Measurements from ENCODE around the gene CA9.

The CA9 gene

DNA sequence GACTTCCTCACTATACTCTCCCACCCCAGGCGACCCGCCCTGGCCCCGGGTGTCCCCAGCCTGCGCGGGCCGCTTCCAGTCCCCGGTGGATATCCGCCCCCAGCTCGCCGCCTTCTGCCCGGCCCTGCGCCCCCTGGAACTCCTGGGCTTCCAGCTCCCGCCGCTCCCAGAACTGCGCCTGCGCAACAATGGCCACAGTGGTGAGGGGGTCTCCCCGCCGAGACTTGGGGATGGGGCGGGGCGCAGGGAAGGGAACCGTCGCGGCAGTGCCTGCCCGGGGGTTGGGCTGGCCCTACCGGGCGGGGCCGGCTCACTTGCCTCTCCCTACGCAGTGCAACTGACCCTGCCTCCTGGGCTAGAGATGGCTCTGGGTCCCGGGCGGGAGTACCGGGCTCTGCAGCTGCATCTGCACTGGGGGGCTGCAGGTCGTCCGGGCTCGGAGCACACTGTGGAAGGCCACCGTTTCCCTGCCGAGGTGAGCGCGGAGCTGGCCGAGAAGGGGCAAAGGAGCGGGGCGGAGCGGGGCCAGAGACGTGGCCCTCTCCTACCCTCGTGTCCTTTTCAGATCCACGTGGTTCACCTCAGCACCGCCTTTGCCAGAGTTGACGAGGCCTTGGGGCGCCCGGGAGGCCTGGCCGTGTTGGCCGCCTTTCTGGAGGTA, 2.1 kb downstream of the CA9 start:
- peak; percentile 52 for DNase-seq

DNA sequence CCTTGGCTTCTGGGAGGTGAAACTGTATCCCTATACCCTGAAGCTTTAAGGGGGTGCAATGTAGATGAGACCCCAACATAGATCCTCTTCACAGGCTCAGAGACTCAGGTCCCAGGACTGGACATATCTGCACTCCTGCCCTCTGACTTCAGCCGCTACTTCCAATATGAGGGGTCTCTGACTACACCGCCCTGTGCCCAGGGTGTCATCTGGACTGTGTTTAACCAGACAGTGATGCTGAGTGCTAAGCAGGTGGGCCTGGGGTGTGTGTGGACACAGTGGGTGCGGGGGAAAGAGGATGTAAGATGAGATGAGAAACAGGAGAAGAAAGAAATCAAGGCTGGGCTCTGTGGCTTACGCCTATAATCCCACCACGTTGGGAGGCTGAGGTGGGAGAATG, 5.4 kb downstream of the CA9 start:
- DNase-seq: no peak

DNA sequence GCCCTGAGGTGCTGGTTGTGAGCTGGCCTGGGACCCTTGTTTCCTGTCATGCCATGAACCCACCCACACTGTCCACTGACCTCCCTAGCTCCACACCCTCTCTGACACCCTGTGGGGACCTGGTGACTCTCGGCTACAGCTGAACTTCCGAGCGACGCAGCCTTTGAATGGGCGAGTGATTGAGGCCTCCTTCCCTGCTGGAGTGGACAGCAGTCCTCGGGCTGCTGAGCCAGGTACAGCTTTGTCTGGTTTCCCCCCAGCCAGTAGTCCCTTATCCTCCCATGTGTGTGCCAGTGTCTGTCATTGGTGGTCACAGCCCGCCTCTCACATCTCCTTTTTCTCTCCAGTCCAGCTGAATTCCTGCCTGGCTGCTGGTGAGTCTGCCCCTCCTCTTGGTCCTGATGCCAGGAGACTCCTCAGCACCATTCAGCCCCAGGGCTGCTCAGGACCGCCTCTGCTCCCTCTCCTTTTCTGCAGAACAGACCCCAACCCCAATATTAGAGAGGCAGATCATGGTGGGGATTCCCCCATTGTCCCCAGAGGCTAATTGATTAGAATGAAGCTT, 6.1 kb downstream of the CA9 start:
- DNase-seq: no peak

DNA sequence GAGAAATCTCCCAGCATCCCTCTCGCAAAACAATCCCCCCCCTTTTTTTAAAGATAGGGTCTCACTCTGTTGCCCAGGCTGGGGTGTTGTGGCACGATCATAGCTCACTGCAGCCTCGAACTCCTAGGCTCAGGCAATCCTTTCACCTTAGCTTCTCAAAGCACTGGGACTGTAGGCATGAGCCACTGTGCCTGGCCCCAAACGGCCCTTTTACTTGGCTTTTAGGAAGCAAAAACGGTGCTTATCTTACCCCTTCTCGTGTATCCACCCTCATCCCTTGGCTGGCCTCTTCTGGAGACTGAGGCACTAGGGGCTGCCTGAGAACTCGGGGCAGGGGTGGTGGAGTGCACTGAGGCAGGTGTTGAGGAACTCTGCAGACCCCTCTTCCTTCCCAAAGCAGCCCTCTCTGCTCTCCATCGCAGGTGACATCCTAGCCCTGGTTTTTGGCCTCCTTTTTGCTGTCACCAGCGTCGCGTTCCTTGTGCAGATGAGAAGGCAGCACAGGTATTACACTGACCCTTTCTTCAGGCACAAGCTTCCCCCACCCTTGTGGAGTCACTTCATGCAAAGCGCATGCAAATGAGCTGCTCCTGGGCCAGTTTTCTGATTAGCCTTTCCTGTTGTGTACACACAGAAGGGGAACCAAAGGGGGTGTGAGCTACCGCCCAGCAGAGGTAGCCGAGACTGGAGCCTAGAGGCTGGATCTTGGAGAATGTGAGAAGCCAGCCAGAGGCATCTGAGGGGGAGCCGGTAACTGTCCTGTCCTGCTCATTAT, 6.8 kb downstream of the CA9 start:
- DNase-seq: no peak

DNA sequence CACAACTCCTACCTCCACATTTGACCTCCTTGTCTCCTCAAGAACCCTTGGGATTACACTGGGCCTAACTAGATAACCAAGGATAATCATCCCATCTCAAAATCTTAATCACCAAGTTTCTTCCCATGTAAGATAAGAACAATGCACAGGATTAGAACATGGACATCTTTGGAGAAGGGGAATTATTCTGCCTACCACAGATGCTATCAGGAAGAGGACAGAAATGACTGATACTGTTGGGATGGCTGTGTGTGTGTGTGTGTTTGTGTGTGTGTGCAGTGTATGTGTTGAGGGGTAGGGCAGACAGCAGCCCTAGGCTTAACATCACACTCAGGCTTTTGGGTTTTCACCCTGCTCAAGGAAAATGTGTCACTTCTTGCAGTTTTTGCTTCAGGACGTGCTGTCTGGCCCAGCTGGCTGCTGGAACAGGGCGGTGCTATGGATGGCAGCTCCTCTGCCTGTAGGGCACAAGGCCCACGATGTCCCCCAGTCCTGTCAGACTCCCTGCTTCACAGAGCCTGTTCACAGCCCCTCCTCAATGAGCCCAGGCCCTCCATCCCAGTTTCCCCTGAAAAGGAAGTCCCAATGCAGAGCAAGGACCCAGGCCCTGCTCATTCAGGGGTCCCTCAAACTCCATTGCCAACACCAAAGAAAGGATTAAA, 7.7 kb downstream of the CA9 start:
- DNase-seq: no peak

DNA sequence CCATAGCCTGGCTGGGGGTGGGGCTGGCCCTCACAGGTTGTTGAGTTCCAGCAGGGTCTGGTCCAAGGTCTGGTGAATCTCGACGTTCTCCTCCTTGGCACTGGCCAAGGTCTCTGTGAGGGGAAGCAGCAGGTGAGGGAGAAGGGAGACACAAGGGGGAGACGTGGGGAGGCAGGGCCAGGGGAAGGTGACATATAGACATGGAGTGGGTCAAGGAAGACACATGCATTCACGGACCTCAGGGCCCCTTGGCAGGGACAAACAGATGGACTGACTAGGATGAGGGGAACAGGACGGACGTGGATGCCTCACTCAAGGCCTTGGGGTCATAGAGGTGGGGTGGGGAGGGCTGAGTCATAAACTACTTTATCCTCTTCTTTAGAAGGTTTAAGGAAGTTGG, 8.3 kb downstream of the CA9 start:
- no peak for DNase-seq

DNA sequence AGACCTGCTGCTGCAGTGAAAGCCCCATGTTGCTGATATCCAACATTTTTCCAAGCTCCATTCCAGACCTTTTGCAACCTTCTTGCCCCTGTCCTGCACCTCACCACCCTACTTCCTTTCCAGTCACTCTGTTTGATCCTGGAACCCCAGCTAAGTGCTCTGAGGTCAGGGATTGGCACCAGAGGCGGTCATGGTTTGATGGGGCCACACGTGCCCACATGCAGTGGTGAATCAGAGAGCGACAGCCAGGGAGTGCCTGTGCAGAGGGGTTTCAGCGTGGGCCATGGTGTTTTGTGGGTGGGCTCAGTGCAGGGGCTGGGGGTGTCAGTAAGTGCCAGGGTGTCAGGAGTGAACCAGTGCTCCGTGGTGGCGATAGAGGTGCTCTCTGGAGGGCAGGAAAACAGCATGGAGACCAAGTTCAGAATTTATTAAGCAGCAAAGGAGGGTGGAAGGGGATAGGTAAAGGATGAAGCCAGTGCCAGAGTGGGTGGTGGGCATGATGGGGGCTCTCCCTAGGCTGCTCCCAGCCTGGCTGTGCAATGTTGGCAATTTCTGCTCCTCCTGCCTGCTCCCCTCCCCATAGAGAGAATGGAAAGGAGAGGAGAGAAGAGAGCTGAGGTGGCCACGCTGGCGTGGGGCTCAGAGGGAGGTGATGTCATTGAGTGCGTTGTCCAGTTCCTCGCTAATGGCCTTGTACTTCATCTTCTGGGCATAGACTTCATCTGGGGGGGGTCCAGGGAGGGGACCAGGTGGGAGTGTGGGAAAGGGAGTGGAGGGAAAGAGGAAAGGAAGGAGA, 9.0 kb downstream of the CA9 start:
- no peak for DNase-seq

DNA sequence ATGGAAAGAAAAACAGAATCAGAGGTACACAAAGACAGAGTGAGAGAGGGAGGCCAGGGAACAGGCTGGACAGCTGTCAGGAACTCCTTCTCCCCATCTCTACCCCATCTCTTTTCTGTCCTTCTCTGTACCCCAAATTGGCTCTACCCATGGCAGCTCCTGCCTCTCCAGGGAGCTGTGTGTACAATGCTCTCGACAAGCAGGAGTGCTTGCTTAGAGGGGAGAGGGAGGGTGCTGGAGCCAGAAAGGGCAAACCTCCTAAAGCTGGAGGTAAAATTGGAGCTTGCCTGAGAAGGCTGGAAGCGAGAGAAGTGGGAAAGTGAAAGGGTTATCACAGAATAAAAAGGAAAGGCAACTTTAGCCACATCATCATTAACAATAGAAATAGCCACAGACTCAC, 9.6 kb downstream of the CA9 start:
- no peak for DNase-seq

DNA sequence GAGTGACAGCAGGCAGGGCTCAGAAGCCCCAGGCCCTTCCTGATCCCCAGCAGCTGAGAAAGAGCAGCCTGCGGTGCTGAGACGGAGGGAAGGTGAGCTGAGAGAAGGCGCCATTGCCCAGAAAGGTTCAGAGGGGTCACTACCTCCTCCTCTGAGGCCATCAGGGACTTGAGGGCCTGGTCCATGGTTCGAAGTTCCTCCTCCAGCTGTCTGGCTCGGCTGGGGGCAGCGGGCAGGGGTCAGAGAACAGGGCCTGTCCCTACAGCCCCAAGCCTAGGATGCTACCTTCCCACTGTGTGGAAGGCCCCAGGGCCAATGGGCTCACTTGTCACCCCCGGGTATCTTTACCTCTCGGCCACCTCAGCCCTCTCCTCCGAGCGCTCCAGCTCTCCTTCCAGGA, 11.2 kb downstream of the CA9 start:
- DNase-seq: no peak

DNA sequence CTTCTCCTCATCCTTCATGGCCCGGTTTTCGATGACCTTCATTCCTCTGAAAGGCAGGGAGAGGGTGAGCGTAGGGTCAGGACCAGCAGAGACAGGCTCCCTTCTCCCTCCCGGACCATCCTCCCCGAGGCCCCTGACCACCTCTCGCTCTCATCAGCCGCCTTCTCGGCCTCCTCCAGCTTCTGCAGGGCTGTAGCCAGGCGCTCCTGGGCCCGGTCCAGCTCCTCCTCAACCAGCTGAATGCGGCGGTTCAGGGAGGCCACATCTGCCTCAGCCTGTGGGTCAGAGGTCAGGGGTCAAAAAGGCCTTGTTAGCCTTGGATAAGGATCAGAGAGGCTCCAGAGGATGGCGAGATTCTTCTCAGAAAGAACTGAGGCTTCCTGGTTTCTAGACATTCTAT, 11.8 kb downstream of the CA9 start:
- no peak for DNase-seq

DNA sequence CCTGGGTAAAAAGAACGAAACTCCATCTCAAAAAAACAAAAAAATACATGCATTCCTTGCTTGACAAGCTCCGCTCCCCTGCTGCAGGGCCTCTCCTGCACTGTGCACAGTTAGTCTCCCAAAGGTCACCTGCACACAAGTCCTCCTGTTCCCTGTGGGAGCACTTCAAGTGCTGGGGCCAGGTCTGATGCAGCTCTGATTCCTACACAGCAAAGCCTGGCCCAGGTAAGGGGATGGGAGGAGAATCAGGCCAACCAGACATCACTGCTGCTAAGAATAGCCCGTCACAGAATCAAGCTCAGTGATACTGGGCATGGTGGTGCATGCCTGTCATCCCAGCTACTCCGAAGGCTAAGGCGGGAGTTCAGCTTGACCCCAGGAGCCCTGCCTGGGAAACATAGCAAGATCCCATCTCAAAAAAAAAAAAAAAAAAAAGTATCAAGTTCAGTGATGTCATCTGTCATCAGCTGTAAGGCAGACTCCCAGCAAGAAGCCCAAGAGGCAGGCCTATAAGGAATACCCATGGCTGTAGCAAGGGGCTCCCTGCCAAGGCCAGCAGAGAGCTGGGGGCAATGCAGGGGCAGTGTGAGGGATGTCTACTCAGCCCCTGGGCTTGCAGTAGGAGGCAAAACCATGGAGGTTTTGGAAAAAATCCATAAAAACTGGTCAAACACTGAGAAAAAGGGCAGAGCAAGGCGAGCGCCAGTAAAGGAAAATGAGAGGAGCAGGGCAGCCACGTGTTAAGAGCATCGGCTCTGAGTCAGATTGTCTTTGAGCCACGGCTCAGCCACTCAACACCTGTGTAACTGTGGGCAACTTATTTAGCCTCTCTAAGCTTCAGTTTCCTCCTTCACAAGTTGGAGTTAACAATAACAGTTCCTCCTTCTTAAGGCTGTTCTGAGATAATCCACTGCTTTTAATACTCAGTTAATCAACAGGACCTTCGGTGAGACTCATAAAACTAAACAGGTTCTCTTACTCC, 12.8 kb downstream of the CA9 start:
- no peak for DNase-seq

DNA sequence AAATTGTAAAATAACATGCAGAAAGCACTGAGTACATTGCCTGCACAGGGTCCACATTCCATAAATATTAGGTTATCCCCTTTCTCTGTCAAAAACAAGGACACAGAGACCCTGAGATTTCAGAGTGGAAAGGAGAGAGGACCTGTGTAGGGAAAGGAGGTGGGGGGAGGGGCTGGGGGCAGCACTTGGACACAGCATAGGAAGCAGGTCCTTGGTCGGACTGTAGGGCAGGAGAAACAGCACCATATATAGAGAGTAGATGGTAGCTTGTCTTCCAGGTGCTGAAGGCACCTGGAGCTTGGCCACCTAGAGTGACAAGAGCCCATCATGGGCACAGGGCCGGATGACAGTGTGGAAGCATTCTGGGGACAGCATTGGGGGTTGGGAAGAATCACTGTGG, 13.6 kb downstream of the CA9 start:
- DNase-seq: no peak

DNA sequence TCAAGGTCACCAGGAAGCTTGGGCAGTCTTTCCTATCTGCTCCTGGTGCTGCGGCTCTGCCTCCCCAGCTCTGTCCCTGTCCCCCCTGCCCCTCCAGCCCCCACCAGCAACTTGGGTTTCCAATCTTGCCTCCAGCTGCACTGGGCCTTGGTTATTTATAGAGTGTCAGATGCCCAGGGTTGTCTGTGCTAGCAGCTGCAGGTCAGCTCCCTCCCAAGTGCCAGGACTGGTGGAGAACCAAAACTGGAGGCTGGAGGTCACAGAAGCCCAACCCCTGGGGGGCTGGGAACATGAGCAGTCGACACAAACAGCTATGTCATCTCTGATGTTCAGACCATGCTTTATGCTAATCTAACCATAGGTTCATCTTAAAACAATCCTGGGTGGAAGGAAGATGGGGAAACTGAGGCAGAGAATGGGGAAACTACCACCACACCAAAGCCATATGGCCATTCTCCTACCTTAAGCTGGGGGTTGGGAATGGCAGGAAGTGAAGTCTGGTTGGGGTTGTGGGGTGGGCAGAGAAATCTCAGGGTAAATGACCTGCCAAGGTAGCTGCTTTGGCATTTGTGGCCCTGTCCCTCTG, 14.3 kb downstream of the CA9 start:
- no peak for DNase-seq

DNA sequence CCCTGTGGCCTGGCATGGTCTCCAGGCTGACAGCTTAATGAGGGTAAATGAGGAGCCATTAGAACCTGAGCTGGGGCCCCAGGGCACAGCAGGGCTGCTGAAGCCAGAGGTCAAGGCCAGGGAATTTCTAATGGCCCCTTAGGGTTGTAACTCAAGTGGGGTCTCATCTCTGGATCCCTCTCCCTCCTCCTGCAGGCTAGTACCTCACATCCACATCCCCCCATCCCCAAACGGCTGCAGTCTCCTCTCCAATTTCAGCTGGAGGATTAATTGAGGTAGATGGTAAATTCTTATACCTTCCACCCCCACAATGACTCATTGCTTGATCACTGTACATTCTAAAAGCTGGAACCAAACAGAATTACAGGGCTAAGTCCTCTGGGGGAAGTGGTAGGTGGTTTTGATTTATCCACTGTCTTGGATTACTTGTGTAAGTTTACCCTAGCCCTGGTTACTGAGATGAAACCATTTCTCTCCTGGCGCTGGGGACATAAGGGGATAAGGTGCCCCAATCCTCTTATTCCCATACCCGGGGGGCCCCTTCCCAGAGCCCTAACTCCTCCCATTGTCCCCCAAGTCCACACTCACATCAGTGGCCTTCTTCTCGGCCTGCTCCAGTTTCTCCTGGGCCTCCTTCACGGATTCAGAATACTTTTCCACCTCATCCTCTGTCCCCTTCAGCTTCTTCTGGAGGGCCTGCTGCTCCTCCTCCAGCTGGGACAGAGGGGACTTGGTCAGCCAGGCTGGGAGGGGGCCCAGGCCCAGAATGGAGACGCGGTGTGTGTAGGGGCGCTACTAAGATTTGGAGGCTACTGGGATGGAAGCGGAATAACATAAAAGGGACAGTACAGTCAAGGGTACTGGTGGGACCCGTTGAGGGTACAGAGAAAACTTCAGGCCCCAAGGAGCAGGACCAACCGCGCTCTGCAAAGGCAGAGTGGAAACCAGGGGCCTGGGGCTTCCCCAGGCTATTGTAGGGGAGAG, 15.1 kb downstream of the CA9 start:
- DNase-seq: no peak

DNA sequence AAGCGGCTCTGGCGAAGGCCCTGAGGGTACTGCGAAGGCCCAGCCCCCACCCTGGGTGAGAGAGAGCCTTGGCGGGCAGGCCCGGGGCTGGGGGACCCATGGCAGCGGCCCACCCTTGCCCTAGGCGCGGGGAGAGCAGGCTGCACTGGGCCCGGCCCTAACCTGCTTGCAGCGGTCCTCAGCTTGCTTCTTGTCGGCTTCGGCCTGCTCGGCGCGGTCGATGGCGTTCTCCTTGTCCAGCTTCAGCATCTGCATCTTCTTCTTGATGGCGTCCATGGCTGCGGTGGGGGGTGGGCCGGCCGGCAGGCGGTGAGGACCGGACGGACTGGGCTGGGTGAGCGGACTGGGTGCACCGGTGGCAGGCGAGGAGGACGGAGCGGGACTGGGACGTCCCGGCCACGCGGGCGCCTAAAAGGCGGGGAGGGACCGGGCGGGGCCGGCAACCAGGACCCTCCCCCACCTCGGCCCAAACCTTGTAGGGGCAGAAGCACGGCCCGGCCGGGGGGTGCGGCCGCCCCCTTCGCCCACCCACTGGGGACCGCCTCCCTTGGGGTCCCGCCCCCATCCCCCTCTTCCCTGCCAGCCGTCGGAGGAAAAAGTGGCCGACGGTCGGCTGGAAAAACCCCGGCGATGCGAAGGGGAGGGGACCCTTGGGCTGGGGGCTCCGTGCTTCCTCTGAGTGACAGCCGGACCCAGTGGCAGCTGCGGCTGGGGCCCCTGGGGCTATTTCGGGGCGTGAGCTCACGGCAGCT, 16.0 kb downstream of the CA9 start, which contains the start of gene TPM2:
Gene TPM2 (minus strand): TSS at position 384 of the 752 bp plus-strand sequence. CDS start 108 bp downstream, at position 276.
- no peak for DNase-seq

DNA sequence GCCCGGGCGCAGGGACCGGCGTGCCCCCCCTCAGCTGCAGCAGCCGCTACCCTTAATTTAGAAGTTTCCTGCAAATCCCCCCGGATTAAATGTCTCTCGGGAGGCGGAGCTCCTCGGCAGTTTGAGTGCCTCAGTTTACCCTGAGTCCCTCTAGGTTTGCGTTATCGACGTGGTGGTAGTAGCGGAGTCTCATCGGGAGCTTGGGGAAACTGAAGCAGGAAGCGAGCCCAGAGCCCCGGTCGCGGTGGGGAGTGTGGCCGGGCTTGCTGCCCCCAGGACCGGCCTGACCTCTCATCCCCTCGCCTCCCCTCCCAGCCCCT, 16.5 kb downstream of the CA9 start:
- no peak for DNase-seq

DNA sequence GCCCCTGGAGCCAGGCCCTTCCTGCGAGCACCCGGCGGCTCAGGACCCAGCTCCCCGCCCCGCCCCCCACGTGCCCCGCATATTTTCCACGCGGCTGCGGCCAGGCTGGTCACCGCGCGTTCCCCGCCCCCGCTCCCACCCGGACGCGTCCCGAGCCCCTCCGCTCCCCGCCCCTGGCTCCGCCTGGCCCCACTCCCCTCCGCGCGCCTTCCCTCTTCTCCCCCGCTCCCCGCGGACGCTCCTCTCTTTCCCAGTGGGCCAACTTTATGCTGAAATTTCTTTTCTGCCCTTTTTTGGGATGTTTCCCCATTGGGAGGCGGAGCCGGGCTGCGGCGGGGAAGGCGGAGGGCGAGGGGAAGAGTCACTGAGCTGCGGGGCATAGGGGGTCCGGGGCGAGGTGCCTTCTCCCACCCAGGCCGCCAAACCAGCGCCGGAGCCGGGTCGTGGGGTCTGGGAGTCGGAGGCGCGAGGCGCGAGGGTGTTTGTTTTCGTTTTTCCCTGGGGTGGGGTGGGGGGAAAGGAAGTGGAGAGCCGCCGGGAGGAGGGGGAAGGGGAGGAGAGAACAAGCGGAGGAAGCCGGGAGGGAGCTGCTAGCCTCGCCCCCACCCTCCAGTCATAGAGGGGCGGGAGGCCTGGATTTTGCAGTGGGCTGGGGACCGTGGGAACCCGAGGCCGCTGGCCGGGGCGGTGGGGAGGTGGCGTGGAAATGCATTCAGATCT, 17.0 kb downstream of the CA9 start:
- DNase-seq: peak; percentile 34

DNA sequence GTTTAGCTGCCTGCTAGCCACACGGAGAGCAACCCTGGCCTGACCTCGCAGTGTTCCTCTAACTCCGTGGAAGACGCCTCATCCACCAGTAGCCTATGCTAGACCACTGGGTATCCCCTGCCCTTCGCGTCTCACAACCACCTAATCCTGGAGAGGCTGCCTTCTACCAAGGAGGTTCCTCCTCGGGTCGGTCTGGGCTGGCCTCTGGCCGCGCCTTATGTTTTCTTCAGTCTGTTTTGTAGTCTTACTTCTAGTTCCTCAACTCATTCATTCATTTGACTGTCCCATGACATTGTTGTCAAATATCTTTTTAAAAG, 17.6 kb downstream of the CA9 start:
- no peak for DNase-seq

DNA sequence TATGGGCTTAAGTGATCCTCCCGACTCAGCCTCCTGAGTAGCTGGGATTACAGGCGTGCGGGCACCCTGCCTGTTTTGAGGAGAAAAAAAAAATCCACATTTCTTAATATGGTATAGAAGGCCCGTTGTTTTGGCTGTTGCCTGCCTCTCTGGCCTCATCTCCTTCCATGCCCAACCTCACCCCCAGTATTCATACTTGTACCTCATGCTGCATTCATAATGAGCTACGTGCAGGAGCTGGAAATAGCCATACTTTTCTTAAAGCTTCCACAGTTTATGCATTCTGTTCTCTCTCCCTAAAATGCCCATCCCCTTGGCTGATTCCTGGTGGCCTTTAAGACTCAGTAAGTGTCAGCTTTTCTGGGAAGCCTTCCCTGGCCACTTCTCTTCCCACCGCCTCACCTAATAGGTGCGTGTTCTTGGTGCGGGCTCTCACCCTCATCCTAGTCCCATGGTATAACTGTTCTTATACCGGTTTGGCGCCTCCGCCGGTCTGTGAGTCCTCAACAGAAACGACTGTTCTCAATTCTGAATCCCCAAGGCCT, 18.1 kb downstream of the CA9 start:
- DNase-seq: no peak

All from activated T-cell treated with anti-CD3 and anti-CD28 coated beads, Interleukin-2, amount 50 U/mL, for 1 hour (primary cell).